GM12892 (cell line): ENCODE results near the gene SCFD2.
"Not testable (repeated sequence)": the region's sequence is repeated elsewhere in the genome, so short reads cannot be mapped to it uniquely, and the experiment has no call there.

Source experiments
- DNase-seq: peaks from one replicate; pipeline ENCODE4 v3.0.0; 2011; ENCODE audit not compliant: insufficient read length
- FAIRE-seq: peaks from 2 replicates; lab custom pipeline; 2011; peaks lifted over from hg19 to GRCh38; lab: Jason Lieb, UNC
- POLR2A ChIP-seq: IDR thresholded peaks from 2 replicates; pipeline ENCODE4 v1.6.1; 2011; ENCODE audit warnings: low read depth, low read length, control low read depth
- POLR2AphosphoS5 ChIP-seq: IDR thresholded peaks from 2 replicates; pipeline ENCODE4 v1.6.1; 2011; ENCODE audit warnings: low read depth, low read length, control low read depth
- TAF1 ChIP-seq: IDR thresholded peaks from 2 replicates; pipeline ENCODE4 v1.6.1; 2011; ENCODE audit warnings: low read depth, mild to moderate bottlenecking, control low read depth, low read length, borderline replicate concordance

Gene SCFD2

DNA sequence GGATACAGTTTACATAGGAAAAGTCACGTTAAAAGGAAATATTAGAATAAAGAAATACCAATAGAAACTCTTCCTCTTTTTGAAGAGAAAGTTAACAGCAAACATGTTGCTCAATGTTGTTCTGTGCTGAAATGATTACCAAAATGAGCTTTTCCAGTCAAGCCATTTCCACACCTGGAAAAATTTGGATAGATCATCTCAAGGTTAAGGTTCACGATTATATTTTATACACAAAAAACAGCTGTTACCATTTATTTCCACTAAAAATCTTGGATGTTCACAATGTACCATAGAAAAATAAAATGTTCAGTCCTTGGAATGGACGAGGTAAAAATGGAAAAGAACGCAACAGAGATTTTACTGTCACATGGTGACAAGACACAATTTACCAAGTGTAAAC lies 218.7 kb downstream of the SCFD2 start:
- TF ChIP-seq POLR2A: no peak
- TF ChIP-seq POLR2AphosphoS5: no peak
- DNase-seq (no peak), FAIRE-seq (no peak)

DNA sequence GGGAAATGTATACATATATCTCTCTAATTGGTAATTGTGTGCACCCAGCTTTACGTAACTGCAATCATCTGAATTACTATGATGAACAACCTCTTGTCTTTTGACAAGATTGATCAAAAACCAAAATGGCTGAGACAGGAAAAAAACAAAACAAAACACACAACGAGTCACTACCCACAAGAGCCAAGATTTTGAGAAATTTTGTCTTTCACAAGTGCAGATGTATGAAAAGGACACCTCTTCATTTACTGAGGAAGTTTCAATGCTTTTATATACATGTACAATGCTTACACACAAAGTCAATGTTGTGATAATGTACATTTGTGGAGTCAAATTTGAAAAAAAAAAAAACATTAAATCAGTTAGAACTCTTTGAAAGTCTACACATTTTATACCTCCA lies 224.6 kb downstream of the SCFD2 start:
- no peak for FAIRE-seq
- DNase-seq: no peak
- TF ChIP-seq POLR2AphosphoS5 (no peak), POLR2A (no peak), TAF1 (no peak)

DNA sequence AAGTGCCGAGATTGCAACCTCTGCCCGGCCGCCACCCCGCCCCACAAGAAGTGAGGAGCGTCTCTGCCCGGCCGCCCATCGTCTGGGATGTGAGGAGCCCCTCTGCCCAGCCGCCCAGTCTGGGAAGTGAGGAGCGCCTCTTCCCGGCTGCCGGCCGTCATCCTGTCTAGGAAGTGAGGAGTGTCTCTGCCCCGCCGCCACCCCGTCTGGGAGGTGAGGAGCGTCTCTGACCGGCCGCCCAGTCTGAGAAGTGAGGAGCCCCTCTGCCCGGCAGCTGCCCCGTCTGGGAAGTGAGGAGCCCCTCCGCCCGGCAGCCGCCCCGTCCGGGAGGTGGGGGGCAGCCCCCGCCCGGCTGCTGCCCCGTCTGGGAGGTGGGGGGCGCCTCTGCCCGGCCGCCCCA lies 226.6 kb downstream of the SCFD2 start:
- not testable (repeated sequence) for DNase-seq, FAIRE-seq

- TF ChIP-seq POLR2AphosphoS5 (no peak), POLR2A (no peak)
- DNase-seq (no peak), FAIRE-seq (no peak)
Measured at GRCh38 chr4:53137468-53137867, 228.4 kb downstream of the SCFD2 start.

DNA sequence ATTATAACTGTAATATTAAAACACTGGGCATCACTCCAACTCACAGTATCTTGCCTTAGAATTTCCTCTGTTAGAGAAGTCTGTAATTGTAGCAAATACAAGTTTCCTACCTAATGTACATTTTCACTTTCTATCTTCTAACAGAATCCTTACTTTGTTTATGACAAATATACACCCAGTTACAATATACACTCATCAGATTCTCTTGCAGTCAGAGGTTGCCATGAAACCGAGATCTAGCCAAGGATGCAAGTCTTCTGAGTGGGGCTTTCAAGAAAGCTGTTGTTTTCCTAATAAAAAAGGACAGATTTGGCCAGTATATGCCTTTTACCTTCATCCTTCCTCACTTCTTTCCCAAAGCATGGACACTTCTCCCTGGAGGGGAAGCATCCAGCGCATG lies 228.9 kb downstream of the SCFD2 start:
- TF ChIP-seq TAF1 (no peak), POLR2AphosphoS5 (no peak), POLR2A (no peak)
- DNase-seq (no peak), FAIRE-seq (no peak)

DNA sequence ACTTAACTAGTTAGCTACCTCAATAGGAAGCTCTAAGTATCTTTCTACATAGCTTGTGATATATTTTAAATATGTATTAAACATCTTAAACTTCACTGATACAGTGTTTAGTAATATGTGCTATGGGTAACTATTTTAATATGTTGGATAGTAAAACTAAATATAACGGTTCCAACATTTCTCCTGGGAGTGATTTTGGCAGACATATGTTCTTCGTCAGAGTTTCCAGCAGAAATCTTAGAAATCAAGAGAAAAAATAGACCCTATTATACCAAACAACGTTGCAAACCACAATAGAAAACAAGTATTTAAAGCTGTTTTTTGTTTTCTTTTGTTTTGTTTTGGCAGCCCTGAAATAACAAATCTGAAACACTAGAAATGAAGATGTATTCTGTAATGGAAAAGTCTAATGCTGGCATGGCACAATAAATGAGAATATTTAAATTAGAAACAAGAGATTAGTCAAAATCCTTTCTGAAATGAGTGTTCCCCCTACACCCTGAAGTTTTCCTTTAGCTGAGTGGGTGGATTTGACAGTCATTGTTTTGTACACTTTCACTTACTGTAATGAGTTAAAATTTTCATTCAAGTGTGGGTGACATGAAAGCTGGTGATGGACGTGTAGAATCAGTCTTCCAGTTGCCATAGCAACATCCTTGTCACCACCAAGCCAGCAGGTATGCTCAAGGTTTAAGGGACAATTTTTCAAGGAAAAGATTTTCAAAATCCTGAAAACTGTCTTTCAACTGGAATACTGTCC lies 233.5 kb downstream of the SCFD2 start:
- TF ChIP-seq POLR2AphosphoS5 (no peak), TAF1 (no peak), POLR2A (no peak)
- FAIRE-seq (no peak), DNase-seq (no peak)

GRCh38 chr4:53131562-53131925 lies 234.3 kb downstream of the SCFD2 start:
- FAIRE-seq (no peak), DNase-seq (no peak)
- no peak for TF ChIP-seq POLR2A
- TF ChIP-seq POLR2AphosphoS5: no peak
- no peak for TF ChIP-seq TAF1

GRCh38 chr4:53130896-53131561 lies 234.8 kb downstream of the SCFD2 start:
- FAIRE-seq: no peak
- DNase-seq: no peak
- no peak for TF ChIP-seq POLR2A
- TF ChIP-seq TAF1: no peak
- TF ChIP-seq POLR2AphosphoS5: no peak

- DNase-seq: no peak
- TF ChIP-seq POLR2AphosphoS5 (no peak), TAF1 (no peak), POLR2A (no peak)
- FAIRE-seq: no peak
Measured at GRCh38 chr4:53128706-53129357, 237.0 kb downstream of the SCFD2 start.

- TF ChIP-seq TAF1 (no peak), POLR2AphosphoS5 (no peak), POLR2A (no peak)
- DNase-seq (no peak), FAIRE-seq (no peak)
Measured at GRCh38 chr4:53128231-53128630, 237.6 kb downstream of the SCFD2 start.

DNA sequence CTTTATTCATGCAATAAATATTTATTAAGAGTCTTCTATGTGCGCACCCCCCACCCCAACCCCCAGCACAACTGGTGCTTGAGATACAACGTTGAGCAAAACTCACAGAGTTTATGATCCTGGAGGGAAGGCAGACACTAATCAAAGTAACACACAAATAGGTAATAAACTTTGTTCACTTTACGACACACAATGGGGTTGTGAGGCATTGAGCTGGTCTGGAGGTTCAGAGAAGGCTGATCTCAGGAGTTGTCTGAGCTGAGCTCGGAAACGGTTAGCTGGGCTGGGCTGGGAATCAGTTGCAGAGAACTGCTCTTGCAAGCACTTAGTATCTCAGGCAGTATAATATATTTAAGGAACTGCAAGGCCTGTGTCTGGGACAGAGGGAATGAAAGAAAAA lies 238.5 kb downstream of the SCFD2 start:
- FAIRE-seq: no peak

DNA sequence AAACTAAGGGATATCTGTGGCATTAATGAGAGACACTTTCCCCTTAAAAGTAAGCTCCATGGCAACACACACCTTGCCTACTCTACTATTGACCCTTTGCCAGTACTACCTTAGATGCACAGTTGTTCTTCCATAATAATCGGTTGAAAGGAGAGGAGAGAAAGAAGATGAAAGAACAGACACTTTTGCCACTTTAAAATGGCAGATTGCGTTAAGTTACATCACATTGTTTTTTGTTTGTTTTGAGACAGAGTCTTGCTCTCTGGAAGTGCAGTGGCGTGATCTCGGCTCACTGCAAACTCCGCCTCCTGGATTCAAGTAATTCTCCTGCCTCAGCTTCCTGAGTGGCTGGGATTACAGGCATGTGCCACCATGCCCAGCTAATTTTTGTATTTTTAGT lies 239.8 kb downstream of the SCFD2 start:
- TF ChIP-seq POLR2AphosphoS5 (no peak), POLR2A (no peak), TAF1 (no peak)
- DNase-seq: no peak
- FAIRE-seq: no peak

More for the DNA sequence above, 238.5 kb downstream of the SCFD2 start:
- TF ChIP-seq POLR2AphosphoS5 (no peak), TAF1 (no peak), POLR2A (no peak)
- DNase-seq: no peak

GRCh38 chr4:53123819-53124218 lies 242.0 kb downstream of the SCFD2 start:
- no peak for TF ChIP-seq POLR2A
- TF ChIP-seq TAF1: no peak
- TF ChIP-seq POLR2AphosphoS5: no peak
- DNase-seq (no peak), FAIRE-seq (no peak)
